Endodermal cell (in vitro differentiated cells): ENCODE measurements around the gene WDR35. TPM values are rescaled to one million over a fixed set of nuclear protein-coding genes. Genes with fewer than 3 reads are reported as not detected.

Experiments
- DNase-seq: peaks from one replicate; pipeline ENCODE4 v3.0.0-alpha.2; 2017
- H3K27ac ChIP-seq: 2 replicates; pipeline ENCODE4 v1.5.1; 2013; ENCODE audit warnings: mild to moderate bottlenecking, low read depth, low read length, moderate library complexity
- H3K27me3 ChIP-seq: 2 replicates; pipeline ENCODE4 v1.6.1; 2013; ENCODE audit warnings: mild to moderate bottlenecking, low read length, moderate library complexity; ENCODE audit not compliant: insufficient read depth, control insufficient read depth, poor library complexity, severe bottlenecking
- H3K36me3 ChIP-seq: 2 replicates; pipeline ENCODE4 v1.7.0; 2013; ENCODE audit warnings: mild to moderate bottlenecking, low read length, moderate library complexity; ENCODE audit not compliant: control insufficient read depth, insufficient read depth
- H3K4me1 ChIP-seq: one replicate; pipeline ENCODE4 v1.7.0; 2013; ENCODE audit warnings: low read length; ENCODE audit not compliant: control insufficient read depth, insufficient read depth
- H3K4me3 ChIP-seq: 2 replicates; pipeline ENCODE4 v1.5.1; 2013; ENCODE audit warnings: mild to moderate bottlenecking, low read length, moderate library complexity
- H3K9ac ChIP-seq: 2 replicates; pipeline ENCODE4 v1.6.1; 2013; ENCODE audit warnings: mild to moderate bottlenecking, low read length, moderate library complexity; ENCODE audit not compliant: poor library complexity, severe bottlenecking; ENCODE audit errors: extremely low read depth
- H3K9me3 ChIP-seq: 2 replicates; pipeline ENCODE4 v1.6.1; 2013; ENCODE audit warnings: mild to moderate bottlenecking, low read length, moderate library complexity; ENCODE audit not compliant: control insufficient read depth
- H3K27ac Mint-ChIP-seq: 2 replicates; pipeline ENCODE4 v1.8.0; 2020; ENCODE audit warnings: mixed read lengths
- H3K27me3 Mint-ChIP-seq: 2 replicates; pipeline ENCODE4 v1.8.0; 2021; ENCODE audit warnings: mild to moderate bottlenecking, mixed read lengths; ENCODE audit not compliant: insufficient read depth
- H3K36me3 Mint-ChIP-seq: 2 replicates; pipeline ENCODE4 v1.8.0; 2020; ENCODE audit warnings: low read depth, mixed read lengths
- H3K4me1 Mint-ChIP-seq: 2 replicates; pipeline ENCODE4 v1.8.0; 2020; ENCODE audit warnings: mixed read lengths
- H3K4me3 Mint-ChIP-seq: 2 replicates; pipeline ENCODE4 v1.8.0; 2020; ENCODE audit warnings: mild to moderate bottlenecking, moderate library complexity, mixed read lengths
- H3K9me3 Mint-ChIP-seq: 2 replicates; pipeline ENCODE4 v1.8.0; 2020; ENCODE audit warnings: mild to moderate bottlenecking, mixed read lengths
- WGBS, 2 experiments: methylation state at CpG; one replicate each; pipeline versions ENCODE4 v1.1.5 to v1.1.7; 2013; ENCODE audit warnings: missing lambda C conversion rate in 2 of 2, mixed read lengths in 1 of 2; ENCODE audit not compliant: insufficient coverage in 1 of 2, insufficient read length in 1 of 2; 5-methylcytosine and 5-hydroxymethylcytosine counted together
- total RNA-seq, 2 donors: library from RNA; stranded (reverse); fragmentation: NEBNext Ultra II Directional in 1 of 2; extraction: Animal tissue kit (Norgen Biotek cat#: 25700) in 1 of 2; gene quantifications; 2 replicates in 1 of 2; 3 replicates in 1 of 2; pipeline ENCODE4 v1.2.1, GENCODE V29; 2021
- TF ChIP-seq, protein P1 (sequence below): fragments of 200-600 bp; sonication (generic); conservative IDR thresholded peaks from 2 replicates; pipeline ENCODE4 v1.5.0; 2021; ENCODE audit warnings: antibody characterized with exemption, mild to moderate bottlenecking

The WDR35 gene
- total RNA-seq, 2 donors from 2014 or later: 11.3 to 13.5 TPM

DNA sequence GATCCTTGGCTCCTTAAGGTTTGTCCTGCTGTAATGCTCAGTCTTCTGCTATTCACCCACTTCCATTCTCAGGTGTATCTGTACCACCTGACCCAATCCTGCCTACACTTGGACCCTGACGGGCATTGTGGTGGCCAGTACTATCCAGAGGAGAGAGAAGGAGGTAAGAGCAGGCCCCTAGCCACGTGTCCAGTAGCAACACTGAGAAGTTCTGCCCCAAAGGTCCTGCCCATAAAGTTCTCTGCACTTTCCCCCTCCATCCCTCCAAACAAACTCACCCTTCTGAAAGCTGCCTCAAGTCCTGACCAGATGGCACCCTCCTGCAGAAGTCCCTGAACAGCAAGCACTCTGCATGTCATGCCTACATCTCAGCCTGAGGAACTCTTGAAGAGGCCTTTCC lies 106.4 kb downstream of the WDR35 start:
- H3K27ac ChIP-seq: no peak overlapping the region
- TF ChIP-seq, protein P1, sequence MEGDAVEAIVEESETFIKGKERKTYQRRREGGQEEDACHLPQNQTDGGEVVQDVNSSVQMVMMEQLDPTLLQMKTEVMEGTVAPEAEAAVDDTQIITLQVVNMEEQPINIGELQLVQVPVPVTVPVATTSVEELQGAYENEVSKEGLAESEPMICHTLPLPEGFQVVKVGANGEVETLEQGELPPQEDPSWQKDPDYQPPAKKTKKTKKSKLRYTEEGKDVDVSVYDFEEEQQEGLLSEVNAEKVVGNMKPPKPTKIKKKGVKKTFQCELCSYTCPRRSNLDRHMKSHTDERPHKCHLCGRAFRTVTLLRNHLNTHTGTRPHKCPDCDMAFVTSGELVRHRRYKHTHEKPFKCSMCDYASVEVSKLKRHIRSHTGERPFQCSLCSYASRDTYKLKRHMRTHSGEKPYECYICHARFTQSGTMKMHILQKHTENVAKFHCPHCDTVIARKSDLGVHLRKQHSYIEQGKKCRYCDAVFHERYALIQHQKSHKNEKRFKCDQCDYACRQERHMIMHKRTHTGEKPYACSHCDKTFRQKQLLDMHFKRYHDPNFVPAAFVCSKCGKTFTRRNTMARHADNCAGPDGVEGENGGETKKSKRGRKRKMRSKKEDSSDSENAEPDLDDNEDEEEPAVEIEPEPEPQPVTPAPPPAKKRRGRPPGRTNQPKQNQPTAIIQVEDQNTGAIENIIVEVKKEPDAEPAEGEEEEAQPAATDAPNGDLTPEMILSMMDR: no peak
- H3K9ac ChIP-seq: no peak overlapping the region
- Mint-ChIP-seq H3K27me3 (peaks cover 18% of the 10 kb centered on the region), H3K4me1 (peaks cover 3% of the 10 kb centered on the region), H3K4me3 (no peak overlapping the region), H3K27ac (no peak overlapping the region), H3K36me3 (no peaks in the 10 kb centered on the region), H3K9me3 (no peaks in the 10 kb centered on the region)
- H3K9me3 ChIP-seq: no peaks in the 10 kb centered on the region
- peak; percentile 22 for DNase-seq
- H3K27me3 ChIP-seq: no peaks in the 10 kb centered on the region
- WGBS, 2 experiments: 25 to 70% methylated on average over 1 to 2 of the region's 2 CpGs
- no peak overlapping the region for H3K4me3 ChIP-seq
- no peaks in the 10 kb centered on the region for H3K36me3 ChIP-seq
- H3K4me1 ChIP-seq: no peaks in the 10 kb centered on the region

DNA sequence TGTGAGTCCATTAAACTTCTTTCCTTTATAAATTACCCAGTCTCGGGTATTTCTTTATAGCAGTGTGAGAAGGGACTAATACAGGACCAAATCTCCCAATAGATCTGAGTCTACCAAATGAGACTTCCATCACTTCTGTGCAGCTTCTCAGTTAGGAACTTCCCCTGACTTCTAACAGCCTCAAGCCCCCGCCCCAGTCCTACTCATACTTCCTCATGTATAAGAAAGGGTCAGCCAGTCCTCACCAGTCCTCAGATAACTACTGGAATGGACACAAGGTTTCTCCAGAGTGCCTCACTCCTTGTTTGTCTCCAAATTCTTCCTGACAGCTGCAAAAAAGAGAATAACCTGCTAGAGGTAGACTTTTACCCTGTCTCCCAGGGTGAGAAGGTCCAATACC lies 107.6 kb downstream of the WDR35 start:
- Mint-ChIP-seq H3K27me3 (peaks cover 18% of the 10 kb centered on the region), H3K36me3 (no peaks in the 10 kb centered on the region), H3K4me1 (peaks cover 3% of the 10 kb centered on the region), H3K9me3 (no peaks in the 10 kb centered on the region), H3K27ac (no peak overlapping the region), H3K4me3 (no peak overlapping the region)
- Histone ChIP-seq H3K4me1 (no peaks in the 10 kb centered on the region), H3K9me3 (no peaks in the 10 kb centered on the region), H3K9ac (no peak overlapping the region), H3K27me3 (no peaks in the 10 kb centered on the region), H3K36me3 (no peaks in the 10 kb centered on the region), H3K27ac (no peak overlapping the region), H3K4me3 (no peak overlapping the region)
- WGBS, 2 experiments: 95 to 100% methylated on average over 2 of the region's 2 CpGs
- TF ChIP-seq, protein P1: no peak
- peak; percentile 9 for DNase-seq

DNA sequence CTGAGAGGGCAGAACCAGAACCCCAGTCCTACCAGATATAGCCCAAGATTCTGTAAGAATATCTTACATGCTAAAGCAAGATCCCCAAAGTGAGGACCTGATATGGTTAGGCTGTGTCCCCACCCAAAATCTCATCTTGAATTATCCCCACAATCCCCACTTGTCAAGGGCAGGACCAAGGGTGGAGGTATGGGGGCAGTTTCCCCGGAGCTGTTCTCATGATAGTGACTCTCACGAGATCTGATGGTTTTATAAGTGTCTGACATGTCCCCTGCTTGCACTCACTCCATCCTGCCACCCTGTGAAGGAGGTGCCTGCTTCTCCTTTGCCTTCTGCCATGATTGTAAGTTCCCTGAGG lies 108.0 kb downstream of the WDR35 start:
- H3K27ac Mint-ChIP-seq: no peak overlapping the region
- Histone ChIP-seq H3K9ac (no peak overlapping the region), H3K27me3 (no peaks in the 10 kb centered on the region), H3K27ac (no peak overlapping the region), H3K9me3 (no peaks in the 10 kb centered on the region), H3K36me3 (no peaks in the 10 kb centered on the region), H3K4me3 (no peak overlapping the region), H3K4me1 (no peaks in the 10 kb centered on the region)
- no peaks in the 10 kb centered on the region for H3K36me3 Mint-ChIP-seq
- no peak overlapping the region for H3K4me3 Mint-ChIP-seq
- H3K4me1 Mint-ChIP-seq: peaks cover 3% of the 10 kb centered on the region
- DNase-seq: peak; percentile 19
- peaks cover 18% of the 10 kb centered on the region for H3K27me3 Mint-ChIP-seq
- H3K9me3 Mint-ChIP-seq: no peaks in the 10 kb centered on the region
- WGBS, 2 experiments: 80 to 100% methylated on average over 2 of the region's 2 CpGs
- TF ChIP-seq, protein P1: no peak
